Smooth muscle cell (in vitro differentiated cells): ENCODE results near the gene MED19. TPM values are rescaled to one million over a fixed set of nuclear protein-coding genes. Genes with fewer than 3 reads are reported as not detected.

Experiments used
- DNase-seq: peaks from one replicate; lab custom pipeline; 2025; ENCODE audit not compliant: unreplicated experiment; lab: John Stamatoyannopoulos, UW
- H2AFZ ChIP-seq: fragments of 200-600 bp; sonication (generic); 2 replicates; pipeline ENCODE4 v1.6.0; 2016; ENCODE audit warnings: antibody characterized with exemption, low read depth, mild to moderate bottlenecking
- H3F3A ChIP-seq: fragments of 200-600 bp; sonication (generic); 2 replicates; pipeline ENCODE4 v1.6.0; 2017; ENCODE audit warnings: antibody characterized with exemption, low read depth
- H3K27ac ChIP-seq: fragments of 200-600 bp; sonication (generic); 2 replicates; pipeline ENCODE4 v1.5.1; 2016; ENCODE audit warnings: low read depth, mild to moderate bottlenecking
- H3K27me3 ChIP-seq: fragments of 200-600 bp; sonication (generic); 2 replicates; pipeline ENCODE4 v1.6.1; 2016; ENCODE audit warnings: low read depth, mild to moderate bottlenecking
- H3K36me3 ChIP-seq: fragments of 200-600 bp; sonication (generic); 2 replicates; pipeline ENCODE4 v1.5.1; 2016; ENCODE audit warnings: low read depth
- H3K4me1 ChIP-seq: fragments of 200-600 bp; sonication (generic); 2 replicates; pipeline ENCODE4 v1.5.1; 2016; ENCODE audit warnings: low read depth
- H3K4me2 ChIP-seq: fragments of 200-600 bp; sonication (generic); 2 replicates; pipeline ENCODE4 v1.6.0; 2016; ENCODE audit warnings: mild to moderate bottlenecking
- H3K4me3 ChIP-seq: fragments of 200-600 bp; sonication (generic); 2 replicates; pipeline ENCODE4 v1.5.1; 2016; ENCODE audit warnings: mild to moderate bottlenecking
- H3K79me2 ChIP-seq: fragments of 200-600 bp; sonication (generic); 2 replicates; pipeline ENCODE4 v1.6.0; 2016; ENCODE audit warnings: low read depth, mild to moderate bottlenecking
- H3K9ac ChIP-seq: fragments of 200-600 bp; sonication (generic); 2 replicates; pipeline ENCODE4 v1.6.0; 2016; ENCODE audit warnings: low read depth
- H3K9me3 ChIP-seq: fragments of 200-600 bp; sonication (generic); replicated peaks from 2 replicates; pipeline ENCODE4 v1.5.1; 2016; ENCODE audit warnings: low read depth
- H4K20me1 ChIP-seq: fragments of 200-600 bp; sonication (generic); 2 replicates; pipeline ENCODE4 v1.6.0; 2016; ENCODE audit warnings: low read depth
- CTCF ChIP-seq: fragments of 200-600 bp; sonication (generic); IDR thresholded peaks from 2 replicates; pipeline ENCODE4 v1.5.1; 2017; ENCODE audit warnings: borderline replicate concordance, mild to moderate bottlenecking, antibody characterized with exemption; ENCODE audit not compliant: insufficient read depth, poor library complexity, severe bottlenecking
- WGBS: methylation state at CpG from one replicate; pipeline ENCODE4 v1.1.7; 2016; ENCODE audit warnings: low lambda C conversion rate; 5-methylcytosine and 5-hydroxymethylcytosine counted together
- polyA plus RNA-seq: library from polyadenylated mRNA; unstranded; fragments of >200 nt; fragmentation: Nextera tagmentation; extraction: Ambion mirVana; gene quantifications from 2 replicates; pipeline ENCODE4 v1.2.1, GENCODE V29; 2016
- total RNA-seq: library from RNA; depleted of rRNA; stranded (reverse); fragments of >200 nt; gene quantifications from 2 replicates; pipeline ENCODE4 v1.2.3, GENCODE V29; 2014

The MED19 gene
- total and polyA plus RNA-seq, 2 experiments from 2014 or later: 25.3 to 37.9 TPM

- Histone ChIP-seq H3K4me1 (peaks cover 7% of the 10 kb centered on the region), H3K79me2 (peaks cover 93% of the 10 kb centered on the region), H3K27me3 (no peaks in the 10 kb centered on the region), H3K4me3 (no peak overlapping the region), H3K36me3 (no peaks in the 10 kb centered on the region), H3K4me2 (no peak overlapping the region), H2AFZ (no peak overlapping the region), H3K27ac (peak overlapping the region; percentile 49), H3F3A (no peaks in the 10 kb centered on the region), H3K9ac (no peak overlapping the region), H4K20me1 (peaks cover 74% of the 10 kb centered on the region), H3K9me3 (no peaks in the 10 kb centered on the region)
- DNase-seq: no peak
- TF ChIP-seq CTCF: no peak
Observed at GRCh38 chr11:57674251-57674650, 37.8 kb downstream of the MED19 start.

GRCh38 chr11:57668434-57668782 lies 43.6 kb downstream of the MED19 start:
- Histone ChIP-seq H3K4me1 (peaks cover 15% of the 10 kb centered on the region), H2AFZ (peak overlapping the region; percentile 62), H3K27me3 (no peaks in the 10 kb centered on the region), H3K4me2 (peak overlapping the region; percentile 92), H3K36me3 (no peaks in the 10 kb centered on the region), H3K9ac (peak overlapping the region; percentile 99), H3K4me3 (peak overlapping the region; percentile 79), H3K79me2 (peaks cover 50% of the 10 kb centered on the region), H3F3A (no peaks in the 10 kb centered on the region), H3K9me3 (no peaks in the 10 kb centered on the region), H4K20me1 (peaks cover 31% of the 10 kb centered on the region), H3K27ac (peak overlapping the region; percentile 98)
- WGBS: under 1% methylated on average over 16 of the region's 31 CpGs
- no peak for TF ChIP-seq CTCF
- DNase-seq: no peak

- H2AFZ ChIP-seq: peak within 1 kb of the TSS; percentile 80
- H3K4me1 ChIP-seq: peaks cover 15% of the 10 kb centered on the region
- H3F3A ChIP-seq: no peaks in the 10 kb centered on the region
- peak; percentile 62 for TF ChIP-seq CTCF
- H3K27me3 ChIP-seq: no peaks in the 10 kb centered on the region
- peaks cover 45% of the 10 kb centered on the region for H3K79me2 ChIP-seq
- H3K4me2 ChIP-seq: peak within 1 kb of the TSS; percentile 92
- H3K27ac ChIP-seq: peak within 1 kb of the TSS; percentile 98
- no peaks in the 10 kb centered on the region for H3K9me3 ChIP-seq
- no peaks in the 10 kb centered on the region for H3K36me3 ChIP-seq
- peak within 1 kb of the TSS; percentile 79 for H3K4me3 ChIP-seq
- peak; percentile 96 for DNase-seq
- H4K20me1 ChIP-seq: peaks cover 26% of the 10 kb centered on the region
- under 1% methylated on average over 39 of the region's 96 CpGs for WGBS
- H3K9ac ChIP-seq: peak within 1 kb of the TSS; percentile 99
Observed at GRCh38 chr11:57667736-57668433, 44.1 kb downstream of the MED19 start, which contains the start of gene ZDHHC5. ZDHHC5 (plus strand) TSS chr11:57668114; CDS start chr11:57673091, 4,977 bp downstream.

GRCh38 chr11:57667117-57667735 lies 44.8 kb downstream of the MED19 start:
- H3K9ac ChIP-seq: peak overlapping the region; percentile 99
- H3K27me3 ChIP-seq: no peaks in the 10 kb centered on the region
- peak overlapping the region; percentile 79 for H3K4me3 ChIP-seq
- H3F3A ChIP-seq: no peaks in the 10 kb centered on the region
- 1% methylated on average over 24 of the region's 29 CpGs for WGBS
- peaks cover 3% of the 10 kb centered on the region for H3K36me3 ChIP-seq
- H2AFZ ChIP-seq: peak overlapping the region; percentile 80
- H3K27ac ChIP-seq: peak overlapping the region; percentile 98
- peak overlapping the region; percentile 92 for H3K4me2 ChIP-seq
- peaks cover 19% of the 10 kb centered on the region for H4K20me1 ChIP-seq
- peaks cover 15% of the 10 kb centered on the region for H3K4me1 ChIP-seq
- H3K79me2 ChIP-seq: peaks cover 38% of the 10 kb centered on the region
- no peaks in the 10 kb centered on the region for H3K9me3 ChIP-seq
- DNase-seq: peak; percentile 91
- TF ChIP-seq CTCF: no peak
